GM12878 (cell line): ENCODE data around the gene ZMYND19. TPM values are rescaled to one million over a fixed set of nuclear protein-coding genes. Genes with fewer than 3 reads are reported as not detected.

Source experiments
- EED ChIP-seq: sonication (generic); IDR thresholded peaks from 2 replicates; pipeline ENCODE4 v1.6.1; 2016; ENCODE audit warnings: antibody characterized with exemption, low read depth
- EGR1 ChIP-seq, 2 experiments: IDR thresholded peaks; 1 replicate in 1 of 2; 2 replicates in 1 of 2; pipeline ENCODE4 v1.6.1; 2011 to 2012; ENCODE audit warnings: low read depth in 2 of 2, low read length in 2 of 2, borderline replicate concordance in 1 of 2, mild to moderate bottlenecking in 1 of 2, moderate library complexity in 1 of 2
- MEF2B ChIP-seq: fragments of 450-650 bp; IDR thresholded peaks from 2 replicates; pipeline ENCODE4 v1.6.1; 2018; ENCODE audit warnings: mild to moderate bottlenecking, moderate library complexity; ENCODE audit not compliant: partially characterized antibody, poor library complexity, severe bottlenecking
- MXI1 ChIP-seq: fragments of 150-350 bp; IDR thresholded peaks from 2 replicates; pipeline ENCODE4 v1.6.1; 2011; ENCODE audit warnings: low read depth, mild to moderate bottlenecking, inconsistent platforms, low read length, improper control_type of control experiment
- NFYB ChIP-seq: IDR thresholded peaks from 2 replicates; pipeline ENCODE4 v1.6.1; 2011; ENCODE audit warnings: low read depth, mild to moderate bottlenecking, low read length, improper control_type of control experiment, moderate library complexity; ENCODE audit not compliant: insufficient read depth
- NR2C1 ChIP-seq: fragments of 450-650 bp; IDR thresholded peaks from 2 replicates; pipeline ENCODE4 v1.6.1; 2017; ENCODE audit warnings: antibody characterized with exemption, mild to moderate bottlenecking, moderate library complexity
- RAD21 ChIP-seq: IDR thresholded peaks from 2 replicates; pipeline ENCODE4 v1.6.1; 2011; ENCODE audit warnings: mild to moderate bottlenecking, low read depth, low read length, moderate library complexity; ENCODE audit not compliant: insufficient read depth
- REST ChIP-seq: IDR thresholded peaks from 2 replicates; pipeline ENCODE4 v1.6.1; 2012; ENCODE audit warnings: mild to moderate bottlenecking, low read depth, low read length
- RUNX3 ChIP-seq: IDR thresholded peaks from 2 replicates; pipeline ENCODE4 v1.6.1; 2012; ENCODE audit warnings: low read length, inconsistent platforms
- SP1 ChIP-seq: IDR thresholded peaks from one replicate; pipeline ENCODE4 v1.6.1; 2011; ENCODE audit warnings: low read depth, low read length
- TCF12 ChIP-seq: IDR thresholded peaks from 2 replicates; pipeline ENCODE4 v1.6.1; 2011; ENCODE audit warnings: low read depth, mild to moderate bottlenecking, low read length
- ZBED1 ChIP-seq: IDR thresholded peaks from 2 replicates; pipeline ENCODE4 v1.6.1; 2016; ENCODE audit warnings: borderline replicate concordance
- ZBTB4 ChIP-seq: fragments of 450-650 bp; formaldehyde crosslinking; IDR thresholded peaks from 2 replicates; pipeline ENCODE4 v1.4.0; 2022; ENCODE audit warnings: mild to moderate bottlenecking, moderate library complexity
- polyA plus RNA-seq, 11 experiments: library from polyadenylated mRNA; depleted of rRNA in 4 of 11; unstranded in 6 of 11; stranded (reverse) in 5 of 11; fragments of >200 nt; fragmentation: Nextera tagmentation in 4 of 11; fragmentation: Illumina TruSeq in 1 of 11; extraction: Ambion mirVana in 4 of 11; extraction: Trizol in 1 of 11; gene quantifications; 1 replicate in 1 of 11; 2 replicates in 10 of 11; pipeline versions ENCODE4 v1.2.1 to v1.2.3, GENCODE V29; 2011 to 2016; ENCODE audit warnings: inconsistent platforms in 2 of 11, missing spikeins in 2 of 11, low read depth in 1 of 11
- total RNA-seq, 4 experiments: library from RNA; depleted of rRNA in 3 of 4; stranded (reverse); fragments of >200 nt in 3 of 4; fragmentation: Illumina TruSeq in 1 of 4; extraction: Trizol in 1 of 4; gene quantifications; 2 replicates each; pipeline versions ENCODE4 v1.2.1 to v1.2.3, GENCODE V29; 2013 to 2021
- TF ChIP-seq, protein P1 (sequence below): fragments of 450-650 bp; IDR thresholded peaks from 2 replicates; pipeline ENCODE4 v1.6.1; 2017; ENCODE audit warnings: mild to moderate bottlenecking, moderate library complexity
- TF ChIP-seq, protein P2 (sequence below): fragments of 450-650 bp; IDR thresholded peaks from 2 replicates; pipeline ENCODE4 v1.6.1; 2017; ENCODE audit warnings: antibody characterized with exemption, mild to moderate bottlenecking, moderate library complexity

The ZMYND19 gene
- total and polyA plus RNA-seq, 10 of the 15 experiments (the other 5 are each of a cell fraction or from before 2014, with no cell fraction given) = 0.84 to 54.8 (median 20.1) TPM

DNA sequence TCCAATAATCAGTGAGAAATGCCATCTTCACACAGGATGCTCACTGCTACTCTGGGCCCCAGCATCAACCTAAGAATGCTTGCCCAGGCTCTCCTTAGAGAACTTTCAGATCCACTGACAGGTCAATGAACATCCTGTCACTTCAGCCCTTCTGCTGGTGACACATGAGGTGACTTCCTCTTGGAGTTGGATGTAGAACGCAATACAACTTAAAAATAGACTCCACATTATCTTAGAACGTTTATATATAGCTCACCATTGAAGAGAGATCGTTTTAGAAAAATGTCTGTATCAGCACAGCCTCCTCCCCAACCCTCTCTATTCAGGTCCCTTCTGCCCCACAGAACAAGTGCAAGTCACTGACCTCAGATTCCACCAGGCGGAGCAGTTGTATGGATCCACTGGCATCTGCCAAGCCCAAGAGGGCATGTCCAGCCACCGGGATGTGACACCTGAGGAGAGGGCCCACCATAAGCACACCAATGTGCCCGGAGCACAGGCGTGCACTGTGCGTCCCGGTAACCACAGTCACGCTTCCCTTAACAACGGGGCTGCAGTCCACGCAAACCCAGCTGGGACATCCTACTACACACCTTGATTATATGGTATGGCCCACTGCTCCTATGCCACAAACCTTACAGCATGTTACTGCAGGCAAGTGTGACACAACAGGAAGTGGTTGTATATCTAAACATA is 14.4 kb downstream of the ZMYND19 start (continued):
- TF ChIP-seq RUNX3 (peak; percentile 69; the same call in 1 of the 2 replicates), EED (0 out of 2 replicates have a peak, but pooled peaks have one; percentile 16), ZBED1 (no peak), EGR1 (IDR thresholded peaks at IDR 0.05; ENCODE audit: borderline replicate concordance in 1 of 2, low read depth in 2 of 2, low read length in 2 of 2) (no peak), NR2C1 (no peak), SP1 (no peak), MXI1 (peak; percentile 42; the same call in 1 of the 2 replicates), REST (no peak), RAD21 (0 out of 2 replicates have a peak, but pooled peaks have one; percentile 9), TCF12 (no peak), NFYB (no peak), MEF2B (peak; percentile 11), ZBTB4 (CRISPR knock-in tag) (no peak)
- TF ChIP-seq, protein P1, sequence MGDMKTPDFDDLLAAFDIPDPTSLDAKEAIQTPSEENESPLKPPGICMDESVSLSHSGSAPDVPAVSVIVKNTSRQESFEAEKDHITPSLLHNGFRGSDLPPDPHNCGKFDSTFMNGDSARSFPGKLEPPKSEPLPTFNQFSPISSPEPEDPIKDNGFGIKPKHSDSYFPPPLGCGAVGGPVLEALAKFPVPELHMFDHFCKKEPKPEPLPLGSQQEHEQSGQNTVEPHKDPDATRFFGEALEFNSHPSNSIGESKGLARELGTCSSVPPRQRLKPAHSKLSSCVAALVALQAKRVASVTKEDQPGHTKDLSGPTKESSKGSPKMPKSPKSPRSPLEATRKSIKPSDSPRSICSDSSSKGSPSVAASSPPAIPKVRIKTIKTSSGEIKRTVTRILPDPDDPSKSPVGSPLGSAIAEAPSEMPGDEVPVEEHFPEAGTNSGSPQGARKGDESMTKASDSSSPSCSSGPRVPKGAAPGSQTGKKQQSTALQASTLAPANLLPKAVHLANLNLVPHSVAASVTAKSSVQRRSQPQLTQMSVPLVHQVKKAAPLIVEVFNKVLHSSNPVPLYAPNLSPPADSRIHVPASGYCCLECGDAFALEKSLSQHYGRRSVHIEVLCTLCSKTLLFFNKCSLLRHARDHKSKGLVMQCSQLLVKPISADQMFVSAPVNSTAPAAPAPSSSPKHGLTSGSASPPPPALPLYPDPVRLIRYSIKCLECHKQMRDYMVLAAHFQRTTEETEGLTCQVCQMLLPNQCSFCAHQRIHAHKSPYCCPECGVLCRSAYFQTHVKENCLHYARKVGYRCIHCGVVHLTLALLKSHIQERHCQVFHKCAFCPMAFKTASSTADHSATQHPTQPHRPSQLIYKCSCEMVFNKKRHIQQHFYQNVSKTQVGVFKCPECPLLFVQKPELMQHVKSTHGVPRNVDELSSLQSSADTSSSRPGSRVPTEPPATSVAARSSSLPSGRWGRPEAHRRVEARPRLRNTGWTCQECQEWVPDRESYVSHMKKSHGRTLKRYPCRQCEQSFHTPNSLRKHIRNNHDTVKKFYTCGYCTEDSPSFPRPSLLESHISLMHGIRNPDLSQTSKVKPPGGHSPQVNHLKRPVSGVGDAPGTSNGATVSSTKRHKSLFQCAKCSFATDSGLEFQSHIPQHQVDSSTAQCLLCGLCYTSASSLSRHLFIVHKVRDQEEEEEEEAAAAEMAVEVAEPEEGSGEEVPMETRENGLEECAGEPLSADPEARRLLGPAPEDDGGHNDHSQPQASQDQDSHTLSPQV = no peak
- TF ChIP-seq, protein P2, sequence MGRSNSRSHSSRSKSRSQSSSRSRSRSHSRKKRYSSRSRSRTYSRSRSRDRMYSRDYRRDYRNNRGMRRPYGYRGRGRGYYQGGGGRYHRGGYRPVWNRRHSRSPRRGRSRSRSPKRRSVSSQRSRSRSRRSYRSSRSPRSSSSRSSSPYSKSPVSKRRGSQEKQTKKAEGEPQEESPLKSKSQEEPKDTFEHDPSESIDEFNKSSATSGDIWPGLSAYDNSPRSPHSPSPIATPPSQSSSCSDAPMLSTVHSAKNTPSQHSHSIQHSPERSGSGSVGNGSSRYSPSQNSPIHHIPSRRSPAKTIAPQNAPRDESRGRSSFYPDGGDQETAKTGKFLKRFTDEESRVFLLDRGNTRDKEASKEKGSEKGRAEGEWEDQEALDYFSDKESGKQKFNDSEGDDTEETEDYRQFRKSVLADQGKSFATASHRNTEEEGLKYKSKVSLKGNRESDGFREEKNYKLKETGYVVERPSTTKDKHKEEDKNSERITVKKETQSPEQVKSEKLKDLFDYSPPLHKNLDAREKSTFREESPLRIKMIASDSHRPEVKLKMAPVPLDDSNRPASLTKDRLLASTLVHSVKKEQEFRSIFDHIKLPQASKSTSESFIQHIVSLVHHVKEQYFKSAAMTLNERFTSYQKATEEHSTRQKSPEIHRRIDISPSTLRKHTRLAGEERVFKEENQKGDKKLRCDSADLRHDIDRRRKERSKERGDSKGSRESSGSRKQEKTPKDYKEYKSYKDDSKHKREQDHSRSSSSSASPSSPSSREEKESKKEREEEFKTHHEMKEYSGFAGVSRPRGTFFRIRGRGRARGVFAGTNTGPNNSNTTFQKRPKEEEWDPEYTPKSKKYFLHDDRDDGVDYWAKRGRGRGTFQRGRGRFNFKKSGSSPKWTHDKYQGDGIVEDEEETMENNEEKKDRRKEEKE = no peak
